ENCODE measurements around the gene PALLD.

DNA sequence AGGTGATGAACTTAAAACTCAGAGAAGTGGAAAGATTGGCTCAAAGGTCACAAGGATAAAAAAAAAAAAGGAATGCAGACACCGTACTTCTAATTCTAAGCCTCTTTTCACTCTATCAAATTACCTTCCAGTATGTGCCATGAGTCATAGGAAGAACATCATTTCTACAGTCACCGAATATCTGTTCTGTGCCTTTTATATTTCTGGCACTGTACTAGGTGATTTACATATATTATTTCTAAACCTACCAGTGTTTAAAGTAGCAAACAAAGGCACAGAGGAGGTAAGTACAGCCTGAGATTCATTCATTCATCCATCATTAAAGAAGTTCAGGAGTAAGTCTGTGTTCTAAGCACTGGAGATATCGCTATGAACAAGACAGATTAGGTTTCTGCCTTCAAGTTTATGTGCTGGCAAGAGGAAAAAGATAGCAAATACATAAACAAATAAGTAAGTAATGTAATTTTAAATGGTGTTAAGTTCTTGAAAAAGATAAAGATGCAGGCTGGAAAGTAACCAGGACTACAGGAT is 65.3 kb downstream of the PALLD start:
- TF ChIP-seq POLR2A (IDR thresholded peaks at IDR 0.05; ENCODE audit: borderline replicate concordance, extremely low read depth, insufficient read depth, insufficient read length) (no peak), POLR2AphosphoS5 (IDR thresholded peaks at IDR 0.05; ENCODE audit: low read depth, low read length) (no peak; the same call in 1 of the 2 replicates), EGR1 (IDR thresholded peaks at IDR 0.05; ENCODE audit: low read depth) (no peak)
- TF ChIP-seq, protein P1, sequence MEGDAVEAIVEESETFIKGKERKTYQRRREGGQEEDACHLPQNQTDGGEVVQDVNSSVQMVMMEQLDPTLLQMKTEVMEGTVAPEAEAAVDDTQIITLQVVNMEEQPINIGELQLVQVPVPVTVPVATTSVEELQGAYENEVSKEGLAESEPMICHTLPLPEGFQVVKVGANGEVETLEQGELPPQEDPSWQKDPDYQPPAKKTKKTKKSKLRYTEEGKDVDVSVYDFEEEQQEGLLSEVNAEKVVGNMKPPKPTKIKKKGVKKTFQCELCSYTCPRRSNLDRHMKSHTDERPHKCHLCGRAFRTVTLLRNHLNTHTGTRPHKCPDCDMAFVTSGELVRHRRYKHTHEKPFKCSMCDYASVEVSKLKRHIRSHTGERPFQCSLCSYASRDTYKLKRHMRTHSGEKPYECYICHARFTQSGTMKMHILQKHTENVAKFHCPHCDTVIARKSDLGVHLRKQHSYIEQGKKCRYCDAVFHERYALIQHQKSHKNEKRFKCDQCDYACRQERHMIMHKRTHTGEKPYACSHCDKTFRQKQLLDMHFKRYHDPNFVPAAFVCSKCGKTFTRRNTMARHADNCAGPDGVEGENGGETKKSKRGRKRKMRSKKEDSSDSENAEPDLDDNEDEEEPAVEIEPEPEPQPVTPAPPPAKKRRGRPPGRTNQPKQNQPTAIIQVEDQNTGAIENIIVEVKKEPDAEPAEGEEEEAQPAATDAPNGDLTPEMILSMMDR (IDR thresholded peaks at IDR 0.05 in 2 of 3, conservative IDR thresholded peaks at IDR 0.05 in 1 of 3; ENCODE audit: borderline replicate concordance in 1 of 3, insufficient read depth in 1 of 3, low read depth in 2 of 3, low read length in 2 of 3), result no peak
- TF ChIP-seq, protein P2, sequence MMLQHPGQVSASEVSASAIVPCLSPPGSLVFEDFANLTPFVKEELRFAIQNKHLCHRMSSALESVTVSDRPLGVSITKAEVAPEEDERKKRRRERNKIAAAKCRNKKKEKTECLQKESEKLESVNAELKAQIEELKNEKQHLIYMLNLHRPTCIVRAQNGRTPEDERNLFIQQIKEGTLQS (IDR thresholded peaks at IDR 0.05), result no peak
